GM18951 (cell line): ENCODE data around the gene SSTR3.

Source experiments
- POLR2A ChIP-seq: IDR thresholded peaks from 4 replicates; pipeline ENCODE4 v1.6.1; 2011; ENCODE audit warnings: mild to moderate bottlenecking; ENCODE audit not compliant: insufficient read length, insufficient read depth; ENCODE audit errors: extremely low read depth
- in situ Hi-C: fragments of 300-500 bp; cut with MboI; formaldehyde crosslinking; loops from one replicate; pipeline ENCODE4 v1.12.0; 2022; ENCODE audit warnings: low sequenced_read_pairs, mixed read lengths, inconsistent platforms; ENCODE audit not compliant: unreplicated experiment

Gene SSTR3

GRCh38 chr22:37249986-37250385, 37.7 kb upstream of the SSTR3 start:
- TF ChIP-seq POLR2A = no peak
- in situ Hi-C loops = no loop called here

DNA sequence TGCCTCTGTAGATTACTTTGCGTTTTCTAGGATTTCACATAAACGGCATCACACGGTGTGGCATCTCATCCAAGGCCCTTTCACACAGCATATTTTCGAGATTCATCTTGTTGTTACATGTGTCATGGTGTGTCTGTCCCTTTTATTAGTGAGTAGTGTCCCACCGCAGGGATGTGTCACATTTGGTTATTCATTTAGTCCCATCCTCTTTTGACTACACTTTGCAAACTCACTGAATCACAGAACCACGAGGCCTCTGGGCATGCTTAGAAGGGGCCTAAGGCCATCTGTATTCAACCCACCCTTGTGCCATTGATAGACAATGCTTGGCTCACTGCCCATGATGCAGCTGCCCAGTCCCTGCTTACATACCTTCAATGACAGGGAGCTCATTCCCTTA, 36.0 kb upstream of the SSTR3 start:
- TF ChIP-seq POLR2A = no peak
- in situ Hi-C loops = no loop called here

- in situ Hi-C loops = no loop called here
- no peak for TF ChIP-seq POLR2A
Observed at GRCh38 chr22:37245740-37246139, 33.5 kb upstream of the SSTR3 start.

- peak; percentile 61 for TF ChIP-seq POLR2A
Observed at GRCh38 chr22:37244922-37245722, 32.8 kb upstream of the SSTR3 start.

GRCh38 chr22:37244114-37244921, 32.0 kb upstream of the SSTR3 start, which contains the start of gene RAC2:
RAC2 (minus strand) TSS chr22:37244269; CDS start chr22:37244148, 121 bp downstream.
- TF ChIP-seq POLR2A = peak; percentile 94
- in situ Hi-C loops = no loop called here

More at GRCh38 chr22:37244922-37245722, 32.8 kb upstream of the SSTR3 start:
- in situ Hi-C loops = no loop called here

- in situ Hi-C loops = no loop called here
- no peak for TF ChIP-seq POLR2A
Observed at GRCh38 chr22:37243402-37244113, 31.3 kb upstream of the SSTR3 start.

DNA sequence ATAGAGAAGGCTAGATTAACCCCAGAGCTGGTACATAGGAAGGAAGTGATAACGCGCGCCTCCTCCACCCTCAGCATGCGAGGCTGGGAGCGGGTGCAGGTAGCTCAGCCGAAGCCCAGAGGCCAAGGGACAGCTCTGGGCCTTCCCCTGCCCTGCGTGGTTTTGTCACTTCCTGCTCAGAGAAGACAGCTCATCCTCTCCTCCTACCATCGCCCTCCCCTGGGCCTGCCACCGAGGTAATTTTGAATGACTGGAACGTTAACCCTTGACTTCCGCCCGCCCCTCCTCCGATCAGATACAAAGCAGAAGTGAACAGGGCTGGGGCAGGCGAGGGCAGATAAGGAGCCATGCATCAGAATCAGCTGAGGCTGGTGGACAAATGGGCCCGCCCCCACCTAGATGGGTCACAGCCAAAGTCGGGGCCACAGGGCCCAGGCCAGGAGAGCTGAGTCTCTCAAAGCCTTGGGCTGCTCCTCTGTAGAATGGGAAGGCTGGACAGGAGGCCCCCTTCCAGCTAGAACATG, 30.2 kb upstream of the SSTR3 start:
- peak; percentile 72 for TF ChIP-seq POLR2A
- in situ Hi-C loops = no loop called here

DNA sequence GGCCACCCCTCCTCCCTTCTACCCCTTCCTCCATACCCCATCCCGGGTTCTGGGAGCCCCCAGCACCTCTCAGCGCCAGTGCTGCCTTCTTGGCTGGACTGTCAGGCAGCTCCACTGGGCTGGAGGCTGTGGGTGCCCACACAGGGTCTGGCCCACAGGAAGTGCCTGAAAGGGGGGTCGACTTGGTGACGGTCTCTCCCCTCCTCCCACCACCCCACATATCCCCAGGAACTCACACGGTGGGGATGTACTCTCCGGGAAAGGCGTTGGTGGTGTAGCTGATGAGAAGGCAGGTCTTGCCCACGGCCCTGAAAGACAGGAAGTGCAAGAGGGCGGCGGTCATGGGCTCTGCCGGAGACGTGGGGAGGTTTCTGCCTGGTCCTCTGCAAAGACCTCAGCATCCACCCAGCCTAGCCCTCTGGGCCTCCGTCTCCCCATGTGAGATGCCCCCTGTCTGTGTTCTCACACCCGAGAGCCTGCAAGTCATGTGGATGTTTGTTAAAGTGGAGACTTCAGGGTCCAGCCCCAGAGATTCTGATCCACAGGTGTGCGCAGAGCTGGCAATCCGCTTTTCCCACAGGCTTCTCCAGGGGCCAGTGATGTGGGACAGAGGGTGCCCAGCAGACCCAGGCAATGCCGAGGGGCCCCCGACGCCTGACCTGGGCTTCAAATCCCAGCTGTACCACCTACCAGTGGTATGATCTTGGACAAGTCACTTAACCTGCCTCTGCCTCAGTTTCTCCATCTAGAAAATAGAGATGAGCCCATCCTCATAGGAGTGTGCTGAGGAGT, 29.3 kb upstream of the SSTR3 start:
- in situ Hi-C loops = no loop called here

DNA sequence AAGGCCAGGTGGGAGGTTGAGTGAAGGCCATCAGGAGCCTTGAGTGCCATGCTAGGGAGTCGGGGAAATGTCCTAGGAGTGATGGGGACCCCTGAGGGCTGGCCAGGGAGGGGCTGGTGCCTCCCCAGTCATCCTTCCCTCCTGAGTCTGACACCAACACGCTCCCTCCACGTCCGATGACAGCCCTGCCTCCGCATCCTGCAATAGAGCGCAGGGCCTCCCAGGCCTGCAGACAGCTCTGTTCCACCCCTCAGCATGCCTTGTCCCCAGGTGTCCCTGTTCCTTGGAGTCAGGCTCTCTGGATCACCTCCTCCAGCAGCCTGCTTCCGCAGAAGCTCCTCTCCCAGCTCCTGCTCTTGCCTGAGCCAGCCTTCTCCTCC, 28.7 kb upstream of the SSTR3 start:
- in situ Hi-C loops = no loop called here
- no peak for TF ChIP-seq POLR2A

More for the DNA sequence above, 29.3 kb upstream of the SSTR3 start:
- TF ChIP-seq POLR2A = peak; percentile 32

DNA sequence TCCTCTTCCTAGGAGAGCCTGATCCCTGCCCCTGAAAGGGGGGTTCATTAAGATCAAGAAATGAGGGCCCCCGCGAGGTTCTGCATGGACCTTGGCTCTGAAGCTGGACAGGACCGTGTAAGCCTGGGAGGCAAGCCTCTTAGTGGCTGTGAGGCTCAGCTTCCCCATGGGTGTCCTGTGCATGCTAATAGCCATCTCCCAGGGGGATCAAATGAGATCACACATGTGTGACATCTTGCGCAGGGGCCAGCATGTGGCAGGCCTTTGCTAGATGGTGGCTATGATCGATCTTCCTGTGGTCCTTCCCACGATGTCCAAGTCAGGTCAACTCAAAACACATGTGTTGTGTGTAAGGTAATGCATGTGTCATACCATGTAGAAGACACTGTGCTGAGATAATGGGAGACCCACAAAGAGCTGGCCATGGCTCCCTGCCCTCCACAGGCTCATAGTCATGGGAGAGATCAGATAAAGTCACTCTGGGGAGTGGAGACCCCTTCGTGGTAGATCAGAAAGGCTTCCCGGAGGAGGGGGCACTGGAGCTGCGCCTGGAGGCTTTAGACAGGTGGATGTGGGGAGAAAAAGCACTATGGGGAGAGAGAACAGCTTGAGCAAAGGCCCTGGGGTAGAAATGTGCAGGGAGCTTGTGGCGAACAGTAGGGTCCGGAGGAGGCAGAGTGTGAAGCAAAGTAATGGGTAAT, 28.1 kb upstream of the SSTR3 start:
- in situ Hi-C loops = no loop called here
- TF ChIP-seq POLR2A = no peak

DNA sequence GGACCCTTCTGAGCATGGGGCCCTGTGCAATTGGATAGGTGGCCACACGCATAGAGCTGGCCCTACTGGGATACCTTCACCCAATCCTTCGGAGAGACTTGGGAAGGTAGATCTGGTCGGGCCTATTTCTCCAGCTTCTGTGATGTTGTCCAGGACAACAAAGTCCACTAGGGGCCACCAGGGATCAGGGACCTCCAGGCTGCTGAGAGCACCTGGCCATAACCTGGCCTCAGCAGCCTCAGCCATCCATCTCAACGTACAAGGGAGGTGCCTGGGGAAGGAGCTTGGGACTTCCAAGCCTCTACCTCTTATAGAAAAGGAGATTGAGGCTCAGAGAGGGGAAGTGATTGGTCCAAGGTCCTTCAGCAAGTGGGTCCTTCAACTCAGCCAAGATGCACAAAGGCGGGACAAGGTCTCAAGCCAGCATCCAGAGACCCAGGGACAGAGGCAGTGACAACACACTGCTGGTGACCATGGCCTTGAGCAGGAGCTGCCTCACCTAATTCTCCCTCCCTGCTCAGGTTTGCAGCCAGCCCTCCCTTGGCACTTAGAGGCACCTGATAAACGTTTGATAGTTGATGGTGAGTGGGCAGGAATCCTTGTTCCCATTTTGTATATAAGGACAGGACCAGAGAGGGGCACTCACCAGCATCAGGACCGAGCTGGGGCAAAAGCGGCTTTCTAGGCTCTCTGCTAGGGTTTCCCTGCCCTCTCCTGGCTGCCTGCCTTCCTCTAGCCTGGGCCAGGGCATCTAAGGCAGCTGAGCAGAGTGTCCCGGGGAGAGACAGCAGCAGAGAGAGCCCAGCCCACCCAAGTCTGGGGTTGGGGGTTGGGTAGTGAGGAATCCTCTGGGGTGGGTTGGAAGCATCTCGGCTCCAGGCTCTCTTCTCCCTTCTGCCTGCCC, 27.3 kb upstream of the SSTR3 start:
- TF ChIP-seq POLR2A = no peak
- in situ Hi-C loops = no loop called here
